SIG-M5 treated with dmso at 0.1 percent for 504 hours (cell line): ENCODE data around the gene PKNOX1.
"Not testable (repeated sequence)": the region's sequence is repeated elsewhere in the genome, so short reads cannot be mapped to it uniquely, and the experiment has no call there.

ENCODE experiments used
- DNase-seq: peaks from one replicate; lab custom pipeline; 2025; ENCODE audit not compliant: unreplicated experiment; lab: John Stamatoyannopoulos, UW

PKNOX1 gene

GRCh38 chr21:43016728-43017127 lies 42.4 kb downstream of the PKNOX1 start:
- DNase-seq, result no peak

- no peak for DNase-seq
Observed at GRCh38 chr21:43018519-43018918, 44.2 kb downstream of the PKNOX1 start.

DNA sequence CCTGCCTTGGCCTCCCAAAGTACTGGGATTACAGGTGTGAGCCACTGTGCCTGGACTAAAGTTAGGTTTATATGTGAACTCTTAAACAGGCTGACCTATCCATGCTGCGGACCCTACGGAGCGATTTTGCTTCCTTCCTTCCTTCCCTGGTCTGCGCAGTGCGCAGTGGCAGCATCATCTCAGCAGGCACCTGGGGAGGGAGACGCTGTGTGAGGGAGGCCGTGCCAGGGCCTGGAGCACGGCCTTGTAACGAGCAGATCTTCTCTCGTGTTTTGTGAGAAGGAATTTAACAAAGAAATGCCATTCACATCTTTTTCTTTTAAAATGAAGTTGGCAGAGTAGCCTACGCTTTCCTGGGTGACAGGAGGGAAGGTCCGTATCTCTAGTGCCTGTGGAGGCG lies 45.8 kb downstream of the PKNOX1 start:
- DNase-seq, result no peak

DNA sequence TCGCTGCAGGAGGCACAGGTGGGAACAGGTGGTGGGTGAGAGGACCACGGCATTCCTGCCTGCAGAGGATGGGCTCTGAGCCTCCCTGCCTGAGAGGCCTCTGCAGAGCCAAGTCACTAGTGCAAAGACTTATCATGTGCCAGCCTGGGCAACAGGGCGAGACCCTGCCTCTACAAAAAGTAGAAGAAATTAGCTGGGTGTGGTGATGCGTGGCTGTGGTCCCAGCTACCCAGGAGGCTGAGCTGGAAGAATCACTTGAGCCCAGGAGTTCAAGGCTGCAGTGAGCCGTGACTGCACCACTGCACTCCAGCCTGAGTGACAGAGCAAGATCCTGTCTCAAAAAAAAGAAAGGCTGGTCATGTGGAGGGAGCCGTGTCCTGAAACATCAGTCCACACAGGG lies 46.4 kb downstream of the PKNOX1 start:
- no peak for DNase-seq

DNA sequence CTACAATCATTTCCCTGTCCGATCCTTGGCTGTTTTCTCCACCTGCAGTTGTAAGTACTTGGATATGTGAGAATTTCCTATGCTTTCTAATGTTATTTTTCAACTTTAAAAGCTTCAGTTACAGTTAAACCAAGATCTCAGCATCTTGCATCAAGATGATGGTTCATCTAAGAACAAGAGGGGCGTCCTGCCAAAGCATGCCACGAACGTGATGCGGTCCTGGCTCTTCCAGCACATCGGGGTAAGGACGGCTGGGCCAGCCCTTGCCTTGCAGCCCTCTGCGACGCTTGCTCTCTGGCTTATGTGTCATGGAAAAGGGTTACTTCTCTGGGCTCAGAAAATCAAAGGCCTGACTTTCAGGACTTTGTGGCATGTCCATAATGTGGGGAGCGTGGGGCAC lies 46.8 kb downstream of the PKNOX1 start:
- no peak for DNase-seq

- DNase-seq, result no peak
Observed at GRCh38 chr21:43021756-43022600, 47.6 kb downstream of the PKNOX1 start.

- DNase-seq, result no peak
Observed at GRCh38 chr21:43023175-43023574, 48.8 kb downstream of the PKNOX1 start.

- DNase-seq, result no peak
Observed at GRCh38 chr21:43024439-43025136, 50.2 kb downstream of the PKNOX1 start.

DNA sequence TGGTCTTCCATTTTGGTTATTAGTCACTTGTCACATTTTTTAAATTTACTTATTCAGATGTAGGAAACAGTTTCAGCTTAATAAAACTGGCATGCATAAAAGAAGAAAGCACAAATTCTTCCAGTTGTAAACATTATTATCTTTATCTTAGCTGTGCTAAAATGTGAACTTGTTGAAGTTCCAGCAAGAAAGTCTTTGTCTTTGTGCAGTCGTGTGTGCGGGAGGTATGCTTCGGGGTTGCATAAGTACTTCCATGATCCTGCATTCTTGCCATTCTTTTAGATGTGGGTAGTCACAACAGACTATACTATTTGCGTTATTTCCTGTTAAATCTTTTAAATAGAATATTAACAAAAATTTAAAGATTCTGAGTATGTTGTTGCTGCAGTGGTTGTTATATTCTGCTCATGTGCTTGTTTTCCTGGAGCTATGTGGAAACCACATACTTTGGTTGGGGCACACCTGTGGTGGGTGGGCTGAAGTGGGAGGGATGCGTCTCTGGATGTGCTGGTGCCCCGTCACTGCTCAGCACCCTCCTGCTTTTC lies 51.3 kb downstream of the PKNOX1 start:
- no peak for DNase-seq

- DNase-seq, result no peak
Observed at GRCh38 chr21:43027846-43028731, 53.7 kb downstream of the PKNOX1 start.

DNA sequence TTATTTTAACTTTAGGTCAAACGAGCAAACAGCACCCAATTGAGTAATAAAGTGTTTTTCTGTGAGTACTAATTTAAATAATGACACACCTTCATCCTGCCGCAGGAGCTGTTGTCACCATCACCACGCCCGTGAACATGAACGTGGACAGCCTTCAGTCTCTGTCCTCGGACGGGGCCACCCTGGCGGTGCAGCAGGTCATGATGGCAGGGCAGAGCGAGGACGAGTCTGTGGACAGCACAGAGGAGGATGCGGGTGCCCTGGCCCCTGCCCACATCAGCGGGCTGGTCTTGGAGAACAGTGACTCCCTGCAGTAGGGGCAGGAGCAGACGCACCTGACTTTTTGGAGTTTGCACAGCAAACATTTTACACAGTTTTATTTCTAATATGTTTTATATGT lies 55.4 kb downstream of the PKNOX1 start:
- no peak for DNase-seq

DNA sequence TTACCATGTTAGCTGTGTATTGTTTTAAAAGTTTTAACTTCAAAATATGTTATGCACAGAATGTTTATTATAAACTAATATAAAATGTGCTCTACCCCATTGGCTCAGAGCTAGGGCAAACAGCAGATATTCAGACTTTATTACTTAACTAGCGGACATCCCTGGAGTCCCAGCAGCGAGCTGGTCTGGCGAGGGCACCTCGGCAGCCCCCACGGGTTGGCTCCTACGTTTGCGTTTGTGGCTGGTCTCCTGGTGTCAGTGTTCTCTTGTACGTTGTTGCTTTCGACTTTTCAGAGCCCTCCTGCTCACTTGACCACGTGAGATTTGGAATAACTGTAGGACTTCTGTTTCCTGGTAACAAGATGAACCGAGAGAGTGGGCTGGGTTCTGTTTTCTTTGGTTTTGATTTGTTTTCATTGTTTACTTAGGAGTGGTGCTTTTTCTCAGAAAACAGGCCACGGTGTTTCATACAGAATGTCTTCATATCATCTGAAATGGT lies 56.8 kb downstream of the PKNOX1 start:
- DNase-seq, result no peak

- DNase-seq, result no peak
Observed at GRCh38 chr21:43034101-43034500, 59.7 kb downstream of the PKNOX1 start.

GRCh38 chr21:43034826-43035225 lies 60.5 kb downstream of the PKNOX1 start:
- no peak for DNase-seq

- not testable (repeated sequence) for DNase-seq
Observed at GRCh38 chr21:43036889-43037288, 62.5 kb downstream of the PKNOX1 start.

- DNase-seq, result not testable (repeated sequence)
Observed at GRCh38 chr21:43037918-43038658, 63.7 kb downstream of the PKNOX1 start.

- DNase-seq, result not testable (repeated sequence)
Observed at GRCh38 chr21:43038659-43039044, 64.3 kb downstream of the PKNOX1 start.

DNA sequence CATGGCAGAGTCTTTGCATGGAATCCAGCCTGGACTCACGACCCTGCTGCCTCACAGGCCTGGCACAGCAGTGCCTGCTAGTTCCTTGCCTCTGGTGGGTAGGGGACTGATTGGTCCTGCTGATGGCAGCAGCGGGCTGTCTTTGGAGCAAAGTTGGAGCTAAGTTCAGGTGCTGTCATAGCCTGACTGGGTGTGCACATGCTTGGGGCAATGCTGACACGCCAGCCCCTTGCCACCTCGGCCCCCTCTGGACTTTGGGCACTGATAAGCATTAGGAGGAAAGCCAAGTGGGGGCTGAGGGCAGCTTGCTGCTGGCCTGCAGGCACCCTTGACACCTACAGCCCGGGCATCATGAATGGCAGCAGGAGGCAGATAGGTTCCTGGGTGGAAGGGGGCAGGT lies 67.8 kb downstream of the PKNOX1 start:
- not testable (repeated sequence) for DNase-seq

DNA sequence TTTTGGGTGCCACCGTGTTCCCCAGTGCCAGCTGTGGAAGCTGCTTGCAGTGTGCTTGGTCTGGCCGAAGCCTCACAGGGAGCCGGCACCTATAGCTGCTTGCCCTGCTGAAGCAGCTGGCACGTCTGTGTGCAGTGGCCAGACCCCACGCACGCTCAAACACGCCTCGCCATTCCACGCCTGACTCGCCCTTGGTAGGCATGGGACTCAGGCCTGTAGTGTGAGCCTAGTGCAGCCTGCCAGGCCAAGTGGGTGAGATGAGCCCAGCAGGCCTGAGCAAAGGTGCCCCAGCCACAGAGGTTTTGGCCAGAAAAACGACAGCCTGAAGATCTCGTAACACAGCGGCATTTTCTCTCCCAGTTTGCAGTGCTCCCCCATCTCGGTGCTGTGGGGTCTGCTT lies 68.9 kb downstream of the PKNOX1 start:
- not testable (repeated sequence) for DNase-seq

DNA sequence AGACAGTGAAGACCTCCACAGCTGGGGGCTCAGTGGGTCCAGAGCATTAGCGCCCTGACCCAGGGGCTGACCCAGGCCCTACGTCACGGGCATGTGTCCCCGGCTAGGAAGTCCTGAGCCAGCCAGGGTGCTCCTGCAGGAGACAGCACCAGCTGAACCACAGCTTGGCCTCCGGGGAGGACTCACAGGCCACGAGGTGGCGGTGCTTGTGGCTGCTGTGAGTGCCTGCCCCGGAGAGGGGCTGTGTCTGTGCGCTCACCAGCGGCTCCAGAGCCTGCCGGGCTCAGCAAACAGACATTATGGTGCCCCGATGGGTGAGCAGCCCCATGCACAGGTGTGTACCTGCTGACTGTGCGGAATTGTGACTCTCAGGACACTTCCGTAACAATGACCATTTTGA lies 70.2 kb downstream of the PKNOX1 start:
- not testable (repeated sequence) for DNase-seq
